HFFc6 (cell line): ENCODE measurements around the gene LAYN. TPM values are rescaled to one million over a fixed set of nuclear protein-coding genes. Genes with fewer than 3 reads are reported as not detected.

Source experiments
- DNase-seq: peaks from one replicate; pipeline ENCODE4 v3.0.0-alpha.2; 2018
- H3K27ac Mint-ChIP-seq: 2 replicates; pipeline ENCODE4 v1.8.0; 2020; ENCODE audit warnings: mild to moderate bottlenecking, mixed read lengths
- H3K27me3 Mint-ChIP-seq: 2 replicates; pipeline ENCODE4 v1.8.0; 2021; ENCODE audit warnings: mild to moderate bottlenecking, moderate library complexity, mixed read lengths; ENCODE audit not compliant: insufficient read depth
- H3K36me3 Mint-ChIP-seq: 2 replicates; pipeline ENCODE4 v1.8.0; 2021; ENCODE audit warnings: low read depth, mixed read lengths
- H3K4me1 Mint-ChIP-seq: 2 replicates; pipeline ENCODE4 v1.8.0; 2020; ENCODE audit warnings: low read depth, mixed read lengths
- H3K4me3 Mint-ChIP-seq: 2 replicates; pipeline ENCODE4 v1.8.0; 2020; ENCODE audit warnings: mild to moderate bottlenecking, moderate library complexity, mixed read lengths
- H3K9me3 Mint-ChIP-seq: 2 replicates; pipeline ENCODE4 v1.8.0; 2020; ENCODE audit warnings: mild to moderate bottlenecking, mixed read lengths
- microRNA-seq: library from miRNA; unstranded; fragments of <30 nt; microRNA quantifications from one replicate; pipeline ENCODE4, GENCODE V29; 2019
- total RNA-seq, 6 experiments: library from RNA; stranded (reverse); fragmentation: NEBNext Ultra II Directional; extraction: Animal tissue kit (Norgen Biotek cat#: 25700); gene quantifications; 2 replicates in 1 of 6; 3 replicates in 5 of 6; pipeline ENCODE4 v1.2.3, GENCODE V29; 2021
- TF ChIP-seq, protein P1 (sequence below): fragments of 200-600 bp; sonication (generic); IDR thresholded peaks from 2 replicates; pipeline ENCODE4 v1.5.0; 2021; ENCODE audit warnings: antibody characterized with exemption, mild to moderate bottlenecking

Gene LAYN
- total RNA-seq, 6 experiments from 2014 or later: 79.1 to 148 (median 132) TPM

DNA sequence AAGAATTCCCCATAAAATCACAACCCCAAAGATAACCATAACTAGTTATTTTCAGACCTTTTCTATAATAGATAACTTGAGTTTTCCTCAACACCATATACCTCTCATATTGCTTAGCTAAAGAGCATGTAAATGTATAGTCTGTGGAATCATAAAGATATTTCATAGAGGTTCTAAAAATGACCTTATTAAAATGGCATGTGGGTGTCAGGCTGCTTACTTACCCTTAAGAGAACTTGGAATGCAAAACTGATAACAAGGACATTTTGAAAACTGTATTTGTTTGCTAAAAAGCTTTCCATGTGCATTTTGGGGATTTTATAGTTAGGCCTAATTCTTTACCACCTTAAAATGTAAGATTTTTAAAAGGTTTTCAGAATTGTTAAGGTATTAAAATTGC lies 66.5 kb downstream of the LAYN start:
- Mint-ChIP-seq H3K9me3 (no peaks in the 10 kb centered on the region), H3K4me1 (peaks cover 47% of the 10 kb centered on the region), H3K4me3 (no peak overlapping the region), H3K27ac (no peak overlapping the region), H3K36me3 (peaks cover 4% of the 10 kb centered on the region; the same call in 1 of the 2 replicates), H3K27me3 (no peaks in the 10 kb centered on the region)
- TF ChIP-seq, protein P1, sequence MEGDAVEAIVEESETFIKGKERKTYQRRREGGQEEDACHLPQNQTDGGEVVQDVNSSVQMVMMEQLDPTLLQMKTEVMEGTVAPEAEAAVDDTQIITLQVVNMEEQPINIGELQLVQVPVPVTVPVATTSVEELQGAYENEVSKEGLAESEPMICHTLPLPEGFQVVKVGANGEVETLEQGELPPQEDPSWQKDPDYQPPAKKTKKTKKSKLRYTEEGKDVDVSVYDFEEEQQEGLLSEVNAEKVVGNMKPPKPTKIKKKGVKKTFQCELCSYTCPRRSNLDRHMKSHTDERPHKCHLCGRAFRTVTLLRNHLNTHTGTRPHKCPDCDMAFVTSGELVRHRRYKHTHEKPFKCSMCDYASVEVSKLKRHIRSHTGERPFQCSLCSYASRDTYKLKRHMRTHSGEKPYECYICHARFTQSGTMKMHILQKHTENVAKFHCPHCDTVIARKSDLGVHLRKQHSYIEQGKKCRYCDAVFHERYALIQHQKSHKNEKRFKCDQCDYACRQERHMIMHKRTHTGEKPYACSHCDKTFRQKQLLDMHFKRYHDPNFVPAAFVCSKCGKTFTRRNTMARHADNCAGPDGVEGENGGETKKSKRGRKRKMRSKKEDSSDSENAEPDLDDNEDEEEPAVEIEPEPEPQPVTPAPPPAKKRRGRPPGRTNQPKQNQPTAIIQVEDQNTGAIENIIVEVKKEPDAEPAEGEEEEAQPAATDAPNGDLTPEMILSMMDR: no peak
- DNase-seq: no peak

DNA sequence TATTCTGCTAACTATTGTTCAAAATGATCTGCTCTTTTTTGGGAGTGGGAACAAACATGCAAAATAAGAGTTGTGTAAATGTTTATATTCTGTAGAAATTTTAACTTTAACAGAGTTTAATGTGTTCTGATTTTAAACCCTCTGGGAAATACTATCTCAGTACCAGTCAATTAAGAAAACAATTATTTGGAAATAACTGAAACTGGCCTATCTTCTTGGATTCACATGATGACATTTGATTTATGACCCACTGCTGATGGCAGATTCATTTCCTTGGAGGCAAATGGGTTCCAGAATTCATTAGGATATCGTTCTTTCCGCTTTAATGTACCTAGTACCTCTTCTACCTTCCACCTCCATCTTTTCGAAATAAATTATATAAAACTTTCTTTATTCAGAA lies 67.2 kb downstream of the LAYN start:
- Mint-ChIP-seq H3K4me1 (peaks cover 53% of the 10 kb centered on the region), H3K4me3 (no peak overlapping the region), H3K27ac (no peak overlapping the region), H3K27me3 (no peaks in the 10 kb centered on the region), H3K36me3 (peaks cover 4% of the 10 kb centered on the region; the same call in 1 of the 2 replicates), H3K9me3 (no peaks in the 10 kb centered on the region)
- TF ChIP-seq, protein P1: no peak
- DNase-seq: no peak

Small RNA genes lying within 50 kb of the gene (microRNA-seq; reads per million reads assigned to microRNA genes)
- gene MIR34B (2.3 reads per million), gene MIR34C (66.4 reads per million, percentile 45 among the genes with 10 or more reads in this experiment)

Other genes with a start within 250 kb of the LAYN start
- not detected for gene POU2AF3, start 242.2 kb upstream of the LAYN start, total RNA-seq
- not detected for gene POU2AF1, start 161.4 kb upstream of the LAYN start, total RNA-seq
- not detected for gene BTG4, start 28.3 kb upstream of the LAYN start, total RNA-seq
- not detected for gene HOATZ, start 25.9 kb upstream of the LAYN start, total RNA-seq
- 10 to 100 TPM; 15.4 to 25.5 (median 18.0) TPM for gene SIK2, start 61.7 kb downstream of the LAYN start, total RNA-seq
- 10 to 100 TPM; 41.6 to 50.9 (median 44.3) TPM for gene PPP2R1B, start 225.7 kb downstream of the LAYN start, total RNA-seq